Measurements from ENCODE around the gene PLPP7.

The PLPP7 gene

GRCh38 chr9:131279196-131279862, 10.2 kb upstream of the PLPP7 start:
- TF ChIP-seq CTCF (IDR thresholded peaks at IDR 0.05; ENCODE audit: control insufficient read depth, extremely low read depth, insufficient read depth) = no peak
- no peak overlapping the region for H3K4me3 ChIP-seq (ENCODE audit: low read depth, low read length)
- no peak for DNase-seq (ENCODE audit: low read depth)

GRCh38 chr9:131279863-131280570, 9.5 kb upstream of the PLPP7 start:
- no peak overlapping the region for H3K4me3 ChIP-seq (ENCODE audit: low read depth, low read length)
- TF ChIP-seq CTCF (IDR thresholded peaks at IDR 0.05; ENCODE audit: control insufficient read depth, extremely low read depth, insufficient read depth) = no peak
- no peak for DNase-seq (ENCODE audit: low read depth)

GRCh38 chr9:131280660-131281059, 8.9 kb upstream of the PLPP7 start:
- no peak for TF ChIP-seq CTCF (IDR thresholded peaks at IDR 0.05; ENCODE audit: control insufficient read depth, extremely low read depth, insufficient read depth)
- H3K4me3 ChIP-seq (ENCODE audit: low read depth, low read length) = no peak overlapping the region
- DNase-seq (ENCODE audit: low read depth) = no peak

- no peak for TF ChIP-seq CTCF (IDR thresholded peaks at IDR 0.05; ENCODE audit: control insufficient read depth, extremely low read depth, insufficient read depth)
- H3K4me3 ChIP-seq (ENCODE audit: low read depth, low read length) = no peak overlapping the region
- no peak for DNase-seq (ENCODE audit: low read depth)
These were observed 8.2 kb upstream of the PLPP7 start for GRCh38 chr9:131281119-131281965.

GRCh38 chr9:131282175-131282574, 7.3 kb upstream of the PLPP7 start:
- H3K4me3 ChIP-seq (ENCODE audit: low read depth, low read length) = no peak overlapping the region
- no peak for DNase-seq (ENCODE audit: low read depth)
- TF ChIP-seq CTCF (IDR thresholded peaks at IDR 0.05; ENCODE audit: control insufficient read depth, extremely low read depth, insufficient read depth) = no peak

GRCh38 chr9:131282688-131283422, 6.7 kb upstream of the PLPP7 start:
- TF ChIP-seq CTCF (IDR thresholded peaks at IDR 0.05; ENCODE audit: control insufficient read depth, extremely low read depth, insufficient read depth) = no peak
- no peak overlapping the region for H3K4me3 ChIP-seq (ENCODE audit: low read depth, low read length)
- no peak for DNase-seq (ENCODE audit: low read depth)
